ENCODE data around the gene NFKBIA. TPM values are rescaled to one million over a fixed set of nuclear protein-coding genes. Genes with fewer than 3 reads are reported as not detected.
A peak's percentile ranks its signal among the peaks of the same experiment; 100 is the strongest.
"Not testable (repeated sequence)": the region's sequence is repeated elsewhere in the genome, so short reads cannot be mapped to it uniquely, and the experiment has no call there.

The NFKBIA gene, protein sequence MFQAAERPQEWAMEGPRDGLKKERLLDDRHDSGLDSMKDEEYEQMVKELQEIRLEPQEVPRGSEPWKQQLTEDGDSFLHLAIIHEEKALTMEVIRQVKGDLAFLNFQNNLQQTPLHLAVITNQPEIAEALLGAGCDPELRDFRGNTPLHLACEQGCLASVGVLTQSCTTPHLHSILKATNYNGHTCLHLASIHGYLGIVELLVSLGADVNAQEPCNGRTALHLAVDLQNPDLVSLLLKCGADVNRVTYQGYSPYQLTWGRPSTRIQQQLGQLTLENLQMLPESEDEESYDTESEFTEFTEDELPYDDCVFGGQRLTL
- 100 to 1,000 TPM; 289 to 293 TPM for total RNA-seq

DNA sequence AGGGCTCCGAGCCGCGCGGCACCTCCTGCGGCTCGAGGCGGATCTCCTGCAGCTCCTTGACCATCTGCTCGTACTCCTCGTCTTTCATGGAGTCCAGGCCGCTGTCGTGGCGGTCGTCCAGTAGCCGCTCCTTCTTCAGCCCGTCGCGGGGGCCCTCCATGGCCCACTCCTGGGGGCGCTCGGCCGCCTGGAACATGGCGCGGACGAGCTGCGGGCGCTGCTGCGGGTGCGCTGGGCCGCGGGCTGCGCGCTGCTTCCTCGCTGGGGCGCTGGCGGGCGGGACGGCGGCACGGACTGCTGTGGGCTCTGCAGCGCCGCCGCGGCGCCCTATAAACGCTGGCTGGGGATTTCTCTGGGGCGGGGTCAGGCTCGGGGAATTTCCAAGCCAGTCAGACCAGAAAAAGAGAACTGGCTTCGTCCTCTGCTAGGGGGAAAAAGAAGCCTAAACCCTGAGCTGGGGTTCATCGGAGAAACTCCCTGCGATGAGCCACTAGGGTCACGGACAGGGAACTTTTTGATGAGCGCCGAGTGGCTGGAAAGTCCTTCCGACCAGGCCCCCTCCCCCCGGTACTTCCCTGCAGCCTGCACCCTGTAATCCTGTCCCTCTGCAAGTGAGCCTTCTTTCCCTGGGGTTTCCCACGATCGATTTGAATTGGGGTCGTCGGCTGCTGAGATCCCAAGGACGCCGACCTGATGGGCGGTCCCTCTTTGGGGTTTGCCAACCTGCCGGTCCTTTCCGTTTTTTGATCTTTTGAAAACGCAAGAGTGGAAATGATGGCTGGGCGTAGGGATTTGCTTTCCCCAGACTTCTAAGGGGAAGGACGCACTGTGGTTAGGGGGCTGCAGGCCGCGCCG, at the start of gene NFKBIA:
NFKBIA (minus strand) TSS at position 301 of the 855 bp plus-strand sequence; CDS start at position 196, 105 bp downstream.
- Mint-ChIP-seq H3K36me3 (ENCODE audit: low read depth) (peaks cover 43% of the 10 kb centered on the region), H3K27ac (peak within 1 kb of the TSS; percentile 99), H3K27me3 (ENCODE audit: low read depth) (no peaks in the 10 kb centered on the region), H3K4me1 (ENCODE audit: low read depth) (peaks cover 31% of the 10 kb centered on the region), H3K4me3 (peak within 1 kb of the TSS; percentile 98), H3K9me3 (no peaks in the 10 kb centered on the region)
- CTCF ChIA-PET: interaction anchor here (0.6 to 5.0 kb wide), 25 partner anchors 9 to 325 kb away, joined by 3 to 40 read pairs (median 5); partner anchors contain the start of gene PSMA6
- DNase-seq: peak; percentile 96
- intact Hi-C loops (cut with micrococcal nuclease): loop anchor here (1.0 to 5.0 kb wide), 17 partner anchors 12 to 913 kb away; partner anchors contain the start of genes FAM177A1, PRORP, PSMA6 and RALGAPA1

DNA sequence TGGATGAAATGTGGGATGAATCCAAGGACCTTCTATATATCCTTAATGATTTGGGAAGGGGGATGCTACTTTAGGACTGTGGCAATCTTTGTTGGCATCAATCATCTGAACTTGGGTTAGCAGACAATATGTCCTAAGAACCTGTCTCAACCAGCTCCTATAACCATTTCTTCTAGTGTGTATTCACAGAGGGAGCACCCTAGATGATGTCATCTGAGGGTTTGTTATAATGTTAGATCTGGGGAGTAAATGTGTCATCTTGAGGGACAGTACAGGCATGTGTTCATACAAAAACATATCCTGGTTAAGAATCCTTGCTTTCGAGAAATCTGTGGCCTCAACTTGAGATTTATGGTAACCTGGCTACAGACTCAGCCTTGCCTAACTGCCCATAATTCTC, 41.9 kb upstream of the NFKBIA start:
- no peaks in the 10 kb centered on the region for H3K27me3 Mint-ChIP-seq (ENCODE audit: low read depth)
- CTCF ChIA-PET: no interaction called here

DNA sequence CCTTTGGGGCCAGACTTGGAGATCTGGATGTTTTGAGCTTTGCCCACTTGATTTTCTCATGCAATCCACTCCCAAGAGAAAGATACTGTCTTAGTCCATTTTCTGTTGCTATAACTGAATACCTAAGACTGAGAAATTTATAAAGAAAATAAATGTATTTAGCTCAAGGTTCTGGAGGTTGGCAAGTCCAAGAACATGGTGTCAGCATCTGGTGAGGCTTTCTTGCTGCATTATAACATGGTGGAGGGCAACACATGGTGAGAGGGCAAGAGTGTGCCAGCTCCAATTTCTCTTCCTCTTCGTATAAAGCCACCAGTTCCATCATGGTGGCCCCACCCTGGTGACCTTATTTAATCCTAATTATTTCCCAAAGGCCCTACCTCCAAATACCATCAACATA, 39.6 kb upstream of the NFKBIA start:
- CTCF ChIA-PET: no interaction called here
- intact Hi-C loops (cut with micrococcal nuclease): no loop called here
- Mint-ChIP-seq H3K27me3 (ENCODE audit: low read depth) (no peaks in the 10 kb centered on the region), H3K4me1 (ENCODE audit: low read depth) (no peaks in the 10 kb centered on the region), H3K36me3 (ENCODE audit: low read depth) (no peaks in the 10 kb centered on the region), H3K27ac (no peak overlapping the region), H3K9me3 (peaks cover 2% of the 10 kb centered on the region), H3K4me3 (no peak overlapping the region)
- DNase-seq: no peak

More for the DNA sequence above, 41.9 kb upstream of the NFKBIA start:
- no peaks in the 10 kb centered on the region for H3K4me1 Mint-ChIP-seq (ENCODE audit: low read depth)
- H3K4me3 Mint-ChIP-seq: no peak overlapping the region
- peaks cover 2% of the 10 kb centered on the region for H3K9me3 Mint-ChIP-seq
- intact Hi-C loops (cut with micrococcal nuclease): no loop called here
- no peak for DNase-seq
- H3K36me3 Mint-ChIP-seq (ENCODE audit: low read depth): no peaks in the 10 kb centered on the region
- H3K27ac Mint-ChIP-seq: no peak overlapping the region

DNA sequence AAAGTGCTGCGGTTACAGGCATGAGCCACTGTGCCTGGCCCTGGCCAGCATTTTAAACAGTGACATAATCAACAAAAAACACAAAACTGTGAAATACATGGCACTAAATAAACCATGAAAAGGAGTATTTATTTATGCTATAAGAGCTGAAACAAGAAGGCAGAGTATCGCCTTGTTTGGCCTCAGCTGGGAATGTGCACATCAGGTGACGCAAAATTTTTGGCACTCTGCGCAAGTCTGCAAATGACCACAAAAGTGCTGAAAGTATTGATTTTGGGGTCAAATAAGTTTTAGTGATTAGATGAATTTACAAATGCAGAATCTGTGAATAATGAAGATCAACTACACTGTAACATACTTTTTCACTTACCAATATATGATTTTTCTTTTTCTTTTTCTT, 36.6 kb upstream of the NFKBIA start:
- intact Hi-C loops (cut with micrococcal nuclease): no loop called here
- no peaks in the 10 kb centered on the region for H3K27me3 Mint-ChIP-seq (ENCODE audit: low read depth)
- no peak overlapping the region for H3K27ac Mint-ChIP-seq
- H3K4me3 Mint-ChIP-seq: no peak overlapping the region
- H3K9me3 Mint-ChIP-seq: peaks cover 2% of the 10 kb centered on the region
- CTCF ChIA-PET: interaction anchor here (0.7 kb wide), 3 partner anchors 335 to 1117 kb away, joined by 3 read pairs; no protein-coding TSS in a partner anchor
- DNase-seq: no peak
- no peaks in the 10 kb centered on the region for H3K4me1 Mint-ChIP-seq (ENCODE audit: low read depth)
- H3K36me3 Mint-ChIP-seq (ENCODE audit: low read depth): no peaks in the 10 kb centered on the region

DNA sequence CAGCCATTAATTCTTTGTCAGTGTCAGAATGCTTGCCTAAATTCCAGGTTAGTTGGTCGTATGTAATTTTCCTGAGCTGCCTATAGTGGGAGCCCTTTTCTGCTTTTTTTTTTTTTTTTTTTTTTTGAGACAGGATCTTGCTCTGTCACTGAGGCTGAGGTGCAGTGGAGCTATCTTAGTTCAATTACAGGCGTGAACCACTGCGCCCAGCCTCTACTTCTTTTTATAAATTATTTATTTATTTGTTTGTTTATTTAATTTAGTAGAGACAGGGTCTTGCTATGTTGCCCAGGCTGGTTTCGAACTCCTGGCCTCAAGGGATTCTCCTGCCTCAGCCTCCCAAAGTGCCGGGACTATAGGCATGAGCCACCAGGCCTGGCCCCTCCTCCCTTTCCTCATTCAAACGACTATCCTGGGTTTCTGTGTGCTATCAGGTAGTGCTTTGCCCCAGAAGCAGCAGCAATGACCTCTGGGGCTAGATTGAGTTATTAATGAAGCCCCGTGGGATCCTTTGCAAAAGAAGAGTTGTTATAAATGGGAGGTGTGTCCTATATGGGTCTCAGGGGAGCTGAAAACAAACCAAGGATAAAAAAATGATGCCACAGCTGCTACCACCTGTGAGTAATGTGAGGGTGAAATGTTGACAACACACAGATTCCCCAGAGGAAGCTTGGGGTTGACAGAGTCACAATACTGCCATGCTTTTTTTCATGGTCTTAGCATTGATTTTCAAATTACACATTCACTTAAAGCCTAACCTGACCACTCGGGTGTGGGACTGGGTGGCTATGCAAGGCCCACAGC, 34.6 kb upstream of the NFKBIA start:
- Mint-ChIP-seq H3K4me1 (ENCODE audit: low read depth) (peaks cover 9% of the 10 kb centered on the region), H3K36me3 (ENCODE audit: low read depth) (no peaks in the 10 kb centered on the region), H3K9me3 (peaks cover 2% of the 10 kb centered on the region), H3K27ac (no peak overlapping the region), H3K4me3 (no peak overlapping the region), H3K27me3 (ENCODE audit: low read depth) (no peaks in the 10 kb centered on the region)
- CTCF ChIA-PET: interaction anchor here (0.5 to 2.7 kb wide), 29 partner anchors 10 to 1277 kb away, joined by 3 to 27 read pairs (median 4); partner anchors contain the start of gene NFKBIA
- intact Hi-C loops (cut with micrococcal nuclease): loop anchor here (1.0 to 2.0 kb wide), 3 partner anchors 96 to 375 kb away; partner anchors contain the start of gene INSM2
- no peak for DNase-seq

DNA sequence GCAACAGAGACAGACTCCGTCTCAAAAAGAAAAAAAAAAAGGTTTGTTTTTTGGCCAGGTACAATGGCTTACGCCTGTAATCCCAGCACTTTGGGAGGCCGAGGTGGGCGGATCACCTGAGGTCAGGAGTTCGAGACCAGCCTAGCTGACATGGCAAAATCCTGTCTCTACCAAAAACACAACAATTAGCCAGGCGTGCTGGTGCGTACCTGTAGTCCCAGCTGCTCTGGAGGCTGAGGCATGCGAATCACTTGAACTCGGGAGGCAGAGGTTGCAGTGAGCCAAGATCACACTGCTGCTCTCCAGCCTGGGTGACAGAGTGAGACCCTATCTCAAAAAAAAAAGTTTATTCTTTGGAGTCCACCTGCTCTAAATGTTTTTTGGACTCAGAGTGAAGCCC, 33.9 kb upstream of the NFKBIA start:
- H3K9me3 Mint-ChIP-seq; H3K36me3 Mint-ChIP-seq (ENCODE audit: low read depth); H3K27me3 Mint-ChIP-seq (ENCODE audit: low read depth); H3K4me1 Mint-ChIP-seq (ENCODE audit: low read depth); H3K4me3 Mint-ChIP-seq; DNase-seq; H3K27ac Mint-ChIP-seq: not testable (repeated sequence)
- CTCF ChIA-PET: interaction anchor here (0.5 to 2.7 kb wide), 20 partner anchors 9 to 1276 kb away, joined by 3 to 27 read pairs (median 3); partner anchors contain the start of gene NFKBIA
- intact Hi-C loops (cut with micrococcal nuclease): loop anchor here (1.0 to 2.0 kb wide), 3 partner anchors 96 to 376 kb away; partner anchors contain the start of gene INSM2

DNA sequence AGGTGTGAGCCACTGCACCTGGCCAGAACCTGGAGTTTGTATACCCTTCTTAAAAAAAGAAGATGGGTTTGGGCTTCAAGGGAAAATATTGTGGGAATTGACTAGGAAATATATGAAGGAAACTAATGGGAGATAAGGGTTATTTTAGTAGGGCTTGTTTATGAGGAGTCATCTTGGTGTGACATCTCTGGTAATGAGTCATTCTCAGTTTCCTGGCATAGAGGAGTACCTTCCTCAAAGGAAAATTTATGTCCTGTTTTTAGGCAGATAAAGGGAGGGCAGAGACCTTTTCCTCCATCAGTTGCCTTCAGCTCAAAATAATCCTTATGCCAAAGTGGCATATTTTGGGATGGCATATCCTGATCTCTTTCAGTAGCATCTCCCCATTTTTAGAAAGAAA, 30.6 kb upstream of the NFKBIA start:
- intact Hi-C loops (cut with micrococcal nuclease): no loop called here
- DNase-seq: no peak
- H3K27me3 Mint-ChIP-seq (ENCODE audit: low read depth): no peaks in the 10 kb centered on the region
- CTCF ChIA-PET: interaction anchor here (1.0 kb wide), 1 partner anchor 13 kb away, joined by 3 read pairs; no protein-coding TSS in a partner anchor
- no peak overlapping the region for H3K27ac Mint-ChIP-seq
- no peaks in the 10 kb centered on the region for H3K9me3 Mint-ChIP-seq
- peaks cover 11% of the 10 kb centered on the region for H3K4me1 Mint-ChIP-seq (ENCODE audit: low read depth)
- H3K36me3 Mint-ChIP-seq (ENCODE audit: low read depth): no peaks in the 10 kb centered on the region
- H3K4me3 Mint-ChIP-seq: no peak overlapping the region

DNA sequence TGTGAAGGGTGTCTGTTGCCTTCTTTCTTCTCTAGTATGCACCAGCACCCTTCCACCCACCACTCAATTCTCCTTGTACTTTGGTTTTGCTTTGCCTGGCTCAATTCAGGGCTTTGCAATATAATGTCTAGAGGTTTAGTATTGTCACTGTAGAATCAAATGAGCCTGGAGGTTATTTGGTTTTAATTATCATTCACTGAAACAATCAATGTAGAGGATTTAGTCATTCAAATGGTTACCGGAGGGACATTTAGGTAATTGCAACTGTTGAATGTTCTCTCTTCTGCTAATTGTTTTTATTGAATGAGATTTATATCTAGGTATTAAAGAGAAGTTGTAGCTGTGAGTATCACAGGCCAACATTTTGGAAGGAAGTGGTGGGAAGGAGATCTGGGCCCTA, 29.3 kb upstream of the NFKBIA start:
- no peaks in the 10 kb centered on the region for H3K9me3 Mint-ChIP-seq
- H3K36me3 Mint-ChIP-seq (ENCODE audit: low read depth): no peaks in the 10 kb centered on the region
- H3K27me3 Mint-ChIP-seq (ENCODE audit: low read depth): no peaks in the 10 kb centered on the region
- no peak overlapping the region for H3K4me3 Mint-ChIP-seq
- CTCF ChIA-PET: interaction anchor here (0.6 to 1.0 kb wide), 2 partner anchors 17 to 1287 kb away, joined by 4 to 5 read pairs; no protein-coding TSS in a partner anchor
- peaks cover 13% of the 10 kb centered on the region for H3K4me1 Mint-ChIP-seq (ENCODE audit: low read depth)
- no peak for DNase-seq
- no peak overlapping the region for H3K27ac Mint-ChIP-seq
- intact Hi-C loops (cut with micrococcal nuclease): no loop called here

DNA sequence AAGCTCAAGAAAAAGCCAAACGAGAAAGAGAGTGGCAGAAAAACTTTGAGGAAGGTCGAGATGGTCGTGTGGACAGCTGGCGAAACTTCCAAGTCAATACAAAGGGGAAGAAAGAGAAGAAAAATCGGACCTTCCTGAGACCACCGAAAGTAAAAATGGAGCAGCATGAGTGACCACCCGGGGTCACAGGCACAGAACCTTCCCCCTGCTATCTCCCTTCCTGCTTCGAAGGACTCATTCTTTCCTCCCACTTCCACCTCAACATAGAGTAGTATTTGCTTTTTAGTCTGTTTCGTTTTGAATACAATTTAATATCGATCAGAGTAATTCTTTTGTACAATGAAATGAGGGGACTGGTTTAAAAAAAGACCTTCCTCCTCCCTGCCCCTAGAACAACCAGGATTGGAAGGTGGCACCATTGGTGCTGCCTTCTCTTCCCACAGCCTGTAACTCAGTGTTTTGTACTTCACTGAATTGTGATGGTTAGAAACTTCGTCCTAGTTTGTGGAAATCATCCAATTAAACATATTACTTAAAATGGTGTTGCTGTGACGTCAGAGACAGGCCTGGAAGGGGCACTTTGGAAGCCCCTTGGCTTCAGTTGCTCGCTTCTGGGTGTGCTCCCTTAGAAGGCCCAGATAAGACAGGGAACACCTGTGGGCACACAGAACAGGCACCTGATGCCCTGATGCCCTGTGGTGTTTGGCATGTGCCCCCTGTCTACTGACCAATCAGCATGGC, 26.1 kb upstream of the NFKBIA start:
- H3K27ac Mint-ChIP-seq: no peak overlapping the region
- H3K4me3 Mint-ChIP-seq: no peak overlapping the region
- intact Hi-C loops (cut with micrococcal nuclease): no loop called here

DNA sequence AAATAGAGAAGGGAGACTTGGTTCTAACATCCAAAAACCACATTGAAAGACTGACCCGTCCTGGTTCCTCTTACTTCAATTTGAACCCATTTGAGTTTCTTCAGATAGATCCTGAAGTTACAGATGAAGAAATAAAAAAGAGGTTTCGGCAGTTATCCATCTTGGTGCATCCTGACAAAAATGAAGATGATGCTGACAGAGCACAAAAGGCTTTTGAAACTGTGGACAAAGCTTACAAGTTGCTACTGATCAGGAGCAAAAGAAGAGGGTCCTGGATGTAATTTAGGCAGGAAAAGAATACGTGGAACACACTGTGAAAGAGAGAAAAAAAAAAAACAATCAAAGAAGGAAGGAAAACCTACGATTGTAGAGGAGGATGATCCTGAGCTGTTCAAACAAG, 25.4 kb upstream of the NFKBIA start:
- Mint-ChIP-seq H3K27me3 (ENCODE audit: low read depth) (no peaks in the 10 kb centered on the region), H3K4me3 (no peak overlapping the region), H3K36me3 (ENCODE audit: low read depth) (no peaks in the 10 kb centered on the region), H3K9me3 (no peaks in the 10 kb centered on the region), H3K27ac (no peak overlapping the region), H3K4me1 (ENCODE audit: low read depth) (peaks cover 14% of the 10 kb centered on the region)
- intact Hi-C loops (cut with micrococcal nuclease): no loop called here
- CTCF ChIA-PET: interaction anchor here (0.6 to 0.9 kb wide), 2 partner anchors 9 to 1101 kb away, joined by 3 to 4 read pairs; no protein-coding TSS in a partner anchor
- no peak for DNase-seq

More for the DNA sequence above, 26.1 kb upstream of the NFKBIA start:
- Mint-ChIP-seq H3K4me1 (ENCODE audit: low read depth) (peaks cover 20% of the 10 kb centered on the region), H3K36me3 (ENCODE audit: low read depth) (no peaks in the 10 kb centered on the region), H3K9me3 (no peaks in the 10 kb centered on the region), H3K27me3 (ENCODE audit: low read depth) (no peaks in the 10 kb centered on the region)
- CTCF ChIA-PET: interaction anchor here (0.6 kb wide), 2 partner anchors 263 to 1102 kb away, joined by 4 to 5 read pairs; no protein-coding TSS in a partner anchor
- no peak for DNase-seq

DNA sequence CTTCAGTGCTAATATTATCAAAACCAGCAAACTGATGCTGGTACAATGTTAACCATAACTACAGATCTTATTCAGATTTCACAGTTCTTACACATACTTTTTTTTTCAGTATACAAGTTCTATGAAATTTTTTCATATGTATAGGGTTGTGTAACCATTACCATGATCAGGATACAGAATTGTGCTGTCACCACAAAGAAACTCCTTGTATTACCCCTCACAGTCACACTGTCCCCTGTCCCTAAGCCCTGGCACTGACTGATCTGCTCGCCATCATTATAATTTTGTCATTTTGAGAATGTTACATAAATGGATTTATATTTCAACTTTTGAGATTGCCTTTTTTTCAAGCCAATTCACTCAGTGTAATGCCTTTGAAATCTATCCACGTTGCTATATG, 21.3 kb upstream of the NFKBIA start:
- Mint-ChIP-seq H3K4me3 (no peak overlapping the region), H3K36me3 (ENCODE audit: low read depth) (no peaks in the 10 kb centered on the region), H3K27me3 (ENCODE audit: low read depth) (no peaks in the 10 kb centered on the region), H3K9me3 (no peaks in the 10 kb centered on the region), H3K4me1 (ENCODE audit: low read depth) (peaks cover 19% of the 10 kb centered on the region), H3K27ac (no peak overlapping the region)
- CTCF ChIA-PET: interaction anchor here (0.6 to 0.9 kb wide), 2 partner anchors 13 to 1095 kb away, joined by 3 read pairs; no protein-coding TSS in a partner anchor
- intact Hi-C loops (cut with micrococcal nuclease): no loop called here
- DNase-seq: no peak
